Hematopoietic multipotent progenitor cell treated with erythropoietin and hydrocortisone succinate and interleukin-3 and kit ligand, for 4 days (in vitro differentiated cells): ENCODE results near the gene TRIO.
A peak's percentile ranks its signal among the peaks of the same experiment; 100 is the strongest.

ENCODE experiments used
- DNase-seq: peaks from one replicate; pipeline ENCODE4 v3.0.0-alpha.2; 2015

The TRIO gene

GRCh38 chr5:14445576-14446290 lies 302.6 kb downstream of the TRIO start:
- no peak for DNase-seq

DNA sequence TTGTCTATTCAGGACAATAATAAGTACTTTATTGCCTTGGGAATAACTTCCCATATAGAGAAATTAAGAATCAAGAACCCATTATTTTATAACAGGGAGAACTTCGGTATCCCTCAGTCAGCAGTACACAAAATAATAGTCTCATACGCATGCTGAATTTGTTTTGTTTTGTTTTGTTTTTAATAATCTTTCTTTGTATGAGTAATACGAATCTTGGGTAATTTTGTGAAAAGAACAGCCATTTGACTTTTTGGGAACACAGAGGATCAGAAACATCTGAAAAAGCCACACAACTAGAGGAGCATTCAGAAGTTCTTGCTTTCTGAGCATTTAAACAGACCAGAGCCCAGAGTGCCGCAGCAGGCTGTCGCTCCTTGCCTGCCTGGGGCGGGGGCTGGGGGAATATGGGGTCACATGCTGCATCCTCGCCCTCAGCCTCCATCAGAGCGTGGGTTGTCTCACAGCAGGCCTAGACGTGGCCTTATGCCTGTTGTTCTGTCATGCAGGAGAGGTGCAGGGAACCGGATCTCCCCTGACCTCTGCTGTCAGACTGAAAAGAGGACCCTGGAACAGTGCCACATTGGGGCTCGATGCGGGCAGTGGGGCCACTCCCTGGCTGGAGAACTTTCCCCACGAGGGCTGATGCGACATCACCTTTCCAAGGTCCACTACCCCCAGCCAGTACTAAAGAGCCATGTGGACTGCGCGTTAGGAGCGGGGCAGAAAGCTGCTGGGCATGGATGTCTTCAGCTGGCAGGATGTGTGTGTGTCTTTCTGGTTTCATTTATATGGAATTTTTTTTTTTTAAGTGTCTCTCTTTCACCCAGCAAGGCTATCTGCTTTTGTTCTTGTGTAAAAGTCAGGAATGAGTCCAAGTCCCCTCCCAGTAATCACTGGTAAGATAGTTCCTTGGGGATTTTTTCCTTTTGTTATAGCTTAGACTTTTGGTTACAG lies 305.1 kb downstream of the TRIO start:
- no peak for DNase-seq

- no peak for DNase-seq
Observed at GRCh38 chr5:14449052-14449661, 306.0 kb downstream of the TRIO start.

- DNase-seq: no peak
Observed at GRCh38 chr5:14450018-14450524, 306.9 kb downstream of the TRIO start.

GRCh38 chr5:14450742-14451141 lies 307.6 kb downstream of the TRIO start:
- DNase-seq: no peak

DNA sequence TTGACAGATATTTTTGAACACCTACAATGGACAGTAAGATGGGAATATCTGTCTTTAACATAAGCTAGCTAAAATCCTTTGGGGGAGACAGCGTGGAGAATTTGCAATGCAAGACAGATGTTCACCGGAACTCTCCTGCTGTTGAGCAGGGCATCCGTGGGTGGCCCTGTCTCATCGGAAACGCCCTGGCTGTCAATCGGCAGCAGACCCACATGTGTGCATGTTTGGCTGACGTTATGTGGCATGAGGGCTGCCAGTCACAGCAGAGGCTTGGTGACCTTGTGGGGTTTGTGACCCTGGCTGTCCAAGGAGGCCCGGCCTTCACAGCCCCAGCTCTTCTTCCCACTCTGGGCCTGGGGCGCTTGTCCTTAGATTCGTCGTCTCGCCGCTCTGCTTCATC lies 308.7 kb downstream of the TRIO start:
- no peak for DNase-seq

DNA sequence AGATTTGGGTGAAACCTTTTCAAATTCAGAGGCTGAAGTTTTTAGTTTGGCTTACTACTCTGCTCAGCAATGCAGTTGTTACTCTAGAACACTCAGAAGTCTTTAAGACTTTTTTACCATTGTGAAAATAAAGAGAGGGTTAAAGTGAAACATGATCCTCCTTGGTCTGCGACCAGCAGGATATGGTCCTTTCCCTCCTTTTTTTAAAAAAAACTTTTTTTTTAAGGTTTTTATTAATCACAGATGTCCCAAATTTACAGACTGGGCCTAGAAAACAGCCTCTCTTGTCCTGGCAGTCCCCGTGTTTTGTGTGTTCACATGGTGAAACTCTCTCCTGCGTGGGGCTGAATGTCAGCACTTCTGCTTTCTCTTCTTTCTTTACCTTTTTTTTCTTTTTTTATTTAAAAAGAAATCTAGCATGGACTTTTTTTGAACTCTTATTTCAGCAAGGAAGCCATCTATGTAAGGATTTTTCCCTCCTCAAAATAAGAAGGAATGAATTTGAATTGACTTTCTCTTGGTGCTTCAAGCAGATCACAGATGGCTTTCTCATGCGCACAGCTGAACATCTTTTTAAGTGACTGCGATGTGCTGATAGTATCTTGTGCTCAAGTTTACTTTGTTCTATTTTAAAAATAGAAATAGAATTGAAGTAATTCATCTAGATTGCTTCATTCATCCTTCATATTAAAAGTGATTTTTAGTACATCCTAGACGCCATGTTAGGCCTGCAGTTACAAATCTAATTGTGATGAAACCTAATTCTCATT lies 309.7 kb downstream of the TRIO start:
- no peak for DNase-seq

DNA sequence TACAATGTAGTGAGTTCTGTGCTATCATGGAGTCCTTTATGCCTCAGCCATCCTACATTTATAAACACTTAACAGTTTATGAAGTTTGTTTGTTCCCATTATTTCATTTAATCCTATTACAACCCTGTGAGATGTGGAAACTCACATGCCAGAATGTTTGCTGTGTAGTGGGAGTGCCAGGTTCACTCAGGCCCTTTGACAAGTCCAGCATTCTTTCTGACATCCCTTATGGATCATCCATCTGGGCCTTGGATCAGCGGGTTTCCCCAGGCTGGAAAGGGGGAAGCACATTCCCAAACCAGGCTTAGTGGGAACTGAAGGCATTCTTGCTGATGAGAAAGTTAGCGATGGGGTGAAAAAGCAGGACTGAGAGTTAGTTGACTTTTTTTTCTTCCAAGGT lies 310.3 kb downstream of the TRIO start:
- no peak for DNase-seq

GRCh38 chr5:14455814-14456321 lies 312.7 kb downstream of the TRIO start:
- no peak for DNase-seq

DNA sequence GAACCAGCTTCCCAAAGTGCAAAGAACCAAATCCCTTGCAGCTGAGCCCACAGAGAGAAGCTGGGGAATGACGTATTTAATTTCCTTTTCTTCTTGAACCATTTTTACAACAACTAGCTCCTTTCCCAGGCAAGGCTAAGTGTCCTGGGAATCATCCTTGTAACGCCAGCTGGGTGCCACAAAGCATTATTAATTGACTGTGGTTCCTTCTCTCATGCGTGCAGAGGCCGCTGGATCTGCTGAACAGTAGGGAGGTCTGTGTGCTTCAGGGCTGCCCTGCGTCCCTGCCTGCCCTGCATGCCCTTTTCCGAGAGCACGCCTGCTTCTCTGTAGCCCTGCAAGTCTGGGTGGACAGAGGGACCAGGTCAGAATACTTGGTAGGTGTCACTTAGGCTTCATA lies 314.3 kb downstream of the TRIO start:
- no peak for DNase-seq

- no peak for DNase-seq
Observed at GRCh38 chr5:14458414-14458813, 315.3 kb downstream of the TRIO start.

- no peak for DNase-seq
Observed at GRCh38 chr5:14460844-14461398, 317.8 kb downstream of the TRIO start.

DNA sequence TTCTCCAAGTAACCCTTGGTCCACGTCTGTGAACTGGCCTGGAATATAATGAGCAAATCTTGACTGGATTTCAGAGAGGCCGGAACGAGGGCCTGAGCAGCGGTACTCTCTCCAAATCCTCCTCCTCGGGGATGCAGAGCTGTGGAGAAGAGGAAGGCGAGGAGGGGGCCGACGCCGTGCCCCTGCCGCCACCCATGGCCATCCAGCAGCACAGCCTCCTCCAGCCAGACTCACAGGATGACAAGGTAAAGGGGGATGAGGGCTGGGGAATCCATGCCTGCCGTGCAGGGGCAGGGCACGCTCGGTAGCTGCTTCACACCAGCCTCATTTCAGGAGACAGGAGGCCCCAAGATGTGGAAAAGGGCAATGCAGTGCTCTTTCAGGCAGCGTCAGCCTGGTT lies 319.5 kb downstream of the TRIO start:
- no peak for DNase-seq

DNA sequence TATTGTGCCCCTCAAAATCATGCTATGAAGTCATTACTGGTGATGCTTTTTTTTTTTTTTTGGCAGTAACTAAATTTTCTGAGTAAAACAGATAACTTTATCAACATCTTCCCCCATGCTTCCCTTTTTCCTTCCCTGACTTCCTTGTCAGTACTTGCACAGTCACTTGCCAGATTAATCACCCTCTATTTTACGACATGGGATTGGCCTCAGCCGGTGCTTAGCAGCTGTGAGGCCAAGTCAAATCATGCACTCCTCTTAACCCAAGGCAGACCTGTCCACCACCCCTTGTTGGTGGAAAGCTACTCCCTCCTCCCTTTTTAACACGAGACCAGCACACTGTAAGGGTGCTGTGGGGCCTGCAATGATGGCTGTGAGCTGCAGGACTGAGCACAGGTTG lies 320.5 kb downstream of the TRIO start:
- peak; percentile 93 for DNase-seq

- peak; percentile 15 for DNase-seq
Observed at GRCh38 chr5:14464096-14464495, 321.0 kb downstream of the TRIO start.

DNA sequence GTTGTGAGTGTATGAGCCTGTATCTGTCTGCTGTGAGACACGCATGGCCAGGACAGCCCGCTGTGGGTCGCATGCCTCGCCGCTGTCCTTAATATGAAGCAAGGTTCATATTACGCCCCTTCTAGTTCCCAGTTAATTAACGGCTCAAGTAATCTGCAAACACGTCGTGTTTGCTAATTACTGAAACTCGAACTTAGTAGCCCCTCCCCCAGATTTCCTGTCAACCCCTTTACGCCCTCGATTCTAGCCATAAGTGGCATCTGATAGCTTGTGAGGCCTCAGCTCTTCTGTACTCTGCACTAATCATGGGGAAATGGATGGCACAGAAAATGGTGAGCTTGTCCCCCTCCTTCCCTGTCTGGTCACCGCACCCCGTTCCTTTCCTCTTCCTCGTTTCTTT lies 321.5 kb downstream of the TRIO start:
- peak; percentile 72 for DNase-seq

DNA sequence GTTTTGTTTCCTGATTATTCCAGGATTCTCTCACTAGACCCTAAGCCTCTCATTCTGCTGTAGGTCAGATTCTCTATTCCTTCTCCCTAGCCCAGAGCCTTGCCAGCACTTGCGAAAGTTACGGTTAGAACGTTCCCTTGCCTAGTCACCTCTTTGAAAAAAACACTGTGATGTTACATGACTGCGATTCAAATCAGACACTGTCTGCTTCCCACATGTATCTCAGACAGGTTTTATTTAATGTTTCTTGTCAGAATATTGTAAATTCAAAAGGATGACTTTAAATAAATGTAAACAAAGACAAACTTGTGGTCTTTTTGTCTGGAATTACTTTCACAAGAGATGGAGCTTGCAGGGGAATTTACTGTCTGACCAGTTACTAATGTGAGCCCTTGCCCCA lies 322.0 kb downstream of the TRIO start:
- DNase-seq: peak; percentile 36

DNA sequence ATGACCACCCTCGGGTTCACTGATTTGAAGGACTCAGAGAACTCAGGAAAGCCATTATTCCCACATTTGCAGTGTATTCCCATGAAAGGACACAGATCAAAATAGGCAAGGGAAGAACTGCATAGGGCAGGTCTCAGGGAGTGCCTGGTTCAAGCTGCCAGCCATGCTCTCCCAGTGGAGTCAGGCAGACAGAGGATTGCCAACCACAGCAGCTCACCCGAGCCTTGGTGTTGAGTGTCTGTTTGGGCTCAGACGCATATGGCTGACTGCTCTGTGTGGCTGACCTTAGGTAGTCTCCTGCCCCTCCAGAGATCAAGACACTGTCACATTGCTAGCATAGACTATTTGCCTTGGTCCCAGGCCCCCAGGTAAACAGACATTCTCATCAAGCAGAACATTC lies 322.6 kb downstream of the TRIO start:
- DNase-seq: no peak

- no peak for DNase-seq
Observed at GRCh38 chr5:14467251-14467650, 324.1 kb downstream of the TRIO start.

- no peak for DNase-seq
Observed at GRCh38 chr5:14467886-14468285, 324.7 kb downstream of the TRIO start.

DNA sequence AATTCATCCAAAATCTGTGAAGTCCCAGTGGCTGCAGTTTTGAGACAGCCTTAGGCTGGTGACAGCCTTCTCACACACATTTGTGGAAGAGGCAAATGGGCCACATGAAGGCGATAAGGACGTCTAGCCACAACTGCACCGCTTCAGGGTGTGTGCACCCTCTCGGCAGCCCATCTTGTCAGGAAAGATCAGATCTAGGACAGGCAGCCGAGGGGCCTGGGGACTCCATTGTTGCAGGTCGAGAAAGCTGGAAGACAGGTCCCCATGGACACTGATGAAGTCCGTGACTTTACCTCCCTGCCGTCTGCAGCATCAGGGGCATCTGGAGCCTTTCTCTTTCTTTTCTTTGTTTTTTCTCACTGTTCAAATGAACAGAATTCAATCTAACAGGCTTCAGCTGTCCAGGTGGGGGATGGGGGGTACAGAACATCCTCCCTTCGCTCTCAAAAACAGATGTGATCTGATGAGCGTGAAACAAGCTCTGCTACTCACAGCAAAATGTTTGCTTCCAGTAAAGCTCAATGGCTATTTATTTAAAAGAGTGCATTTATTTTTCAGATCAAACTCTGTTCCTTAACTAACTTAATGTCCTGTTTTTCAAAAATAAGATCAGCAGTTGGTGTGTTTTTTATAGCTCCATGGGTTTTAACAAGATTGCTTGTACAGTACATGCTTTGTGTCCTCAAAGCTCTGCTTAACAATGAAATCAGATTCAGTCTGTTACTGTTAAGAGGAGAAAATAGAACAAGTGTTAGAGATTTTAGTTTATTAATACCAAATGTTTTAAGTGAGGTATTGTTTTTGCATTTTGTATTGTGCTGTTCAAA lies 326.6 kb downstream of the TRIO start:
- peak; percentile 58 for DNase-seq
